Muscle of back (tissue), 11 donors: Measurements from ENCODE around the gene RTP3. TPM values are rescaled to one million over a fixed set of nuclear protein-coding genes. Genes with fewer than 3 reads are reported as not detected.
A peak's percentile ranks its signal among the peaks of the same experiment; 100 is the strongest.
"Not testable (repeated sequence)": the region's sequence is repeated elsewhere in the genome, so short reads cannot be mapped to it uniquely, and the experiment has no call there.

ENCODE experiments used
- DNase-seq, 3 donors: peaks; one replicate each; pipeline versions ENCODE4 v3.0.0 to v3.0.0-alpha.2; 2013
- polyA plus RNA-seq, 10 donors: library from polyadenylated mRNA; unstranded; fragments of 120-200 nt; gene quantifications; one replicate each; pipeline ENCODE4 v1.2.1, GENCODE V29; 2013; ENCODE audit not compliant: insufficient read length in 10 of 10

Gene RTP3
- polyA plus RNA-seq, 10 donors: 0.15 TPM; not detected in 9

- peak in 1 of 3 donors; percentile 28 for DNase-seq
Measured at GRCh38 chr3:46517016-46517783, 19.4 kb downstream of the RTP3 start.

- no peak for DNase-seq
Measured at GRCh38 chr3:46517784-46518181, 20.0 kb downstream of the RTP3 start.

GRCh38 chr3:46519952-46520351 is 22.2 kb downstream of the RTP3 start:
- DNase-seq: no peak

GRCh38 chr3:46520531-46520930 is 22.8 kb downstream of the RTP3 start:
- DNase-seq: no peak

- DNase-seq: no peak
Measured at GRCh38 chr3:46521096-46521495, 23.3 kb downstream of the RTP3 start.

- DNase-seq: not testable (repeated sequence)
Measured at GRCh38 chr3:46522201-46522600, 24.4 kb downstream of the RTP3 start.

- no peak for DNase-seq
Measured at GRCh38 chr3:46523556-46523955, 25.8 kb downstream of the RTP3 start.

GRCh38 chr3:46524008-46524407 is 26.2 kb downstream of the RTP3 start:
- no peak for DNase-seq

- no peak for DNase-seq
Measured at GRCh38 chr3:46524832-46525231, 27.1 kb downstream of the RTP3 start.

- no peak for DNase-seq
Measured at GRCh38 chr3:46527239-46527638, 29.5 kb downstream of the RTP3 start.

- DNase-seq: no peak
Measured at GRCh38 chr3:46533091-46533490, 35.3 kb downstream of the RTP3 start.

GRCh38 chr3:46535746-46536145 is 38.0 kb downstream of the RTP3 start:
- no peak for DNase-seq

GRCh38 chr3:46536758-46537157 is 39.0 kb downstream of the RTP3 start:
- no peak for DNase-seq

GRCh38 chr3:46537316-46537715 is 39.5 kb downstream of the RTP3 start:
- DNase-seq: no peak

- DNase-seq: no peak
Measured at GRCh38 chr3:46537779-46538178, 40.0 kb downstream of the RTP3 start.

GRCh38 chr3:46538425-46538802 is 40.6 kb downstream of the RTP3 start:
- not testable (repeated sequence) for DNase-seq

- DNase-seq: peak in 2 of 3 donors; percentile 37 to 61
Measured at GRCh38 chr3:46538803-46539442, 41.1 kb downstream of the RTP3 start.

- no peak for DNase-seq
Measured at GRCh38 chr3:46539443-46540005, 41.7 kb downstream of the RTP3 start.

- no peak for DNase-seq
Measured at GRCh38 chr3:46540550-46540949, 42.8 kb downstream of the RTP3 start.

- DNase-seq: no peak
Measured at GRCh38 chr3:46541835-46542234, 44.1 kb downstream of the RTP3 start.

GRCh38 chr3:46542344-46542743 is 44.6 kb downstream of the RTP3 start:
- DNase-seq: no peak

- DNase-seq: no peak
Measured at GRCh38 chr3:46542801-46543201, 45.0 kb downstream of the RTP3 start.
